Measurements from ENCODE around the gene SIRT7.

SIRT7 gene

GRCh38 chr17:81898885-81899284, 19.1 kb downstream of the SIRT7 start:
- TF ChIP-seq, protein P1, sequence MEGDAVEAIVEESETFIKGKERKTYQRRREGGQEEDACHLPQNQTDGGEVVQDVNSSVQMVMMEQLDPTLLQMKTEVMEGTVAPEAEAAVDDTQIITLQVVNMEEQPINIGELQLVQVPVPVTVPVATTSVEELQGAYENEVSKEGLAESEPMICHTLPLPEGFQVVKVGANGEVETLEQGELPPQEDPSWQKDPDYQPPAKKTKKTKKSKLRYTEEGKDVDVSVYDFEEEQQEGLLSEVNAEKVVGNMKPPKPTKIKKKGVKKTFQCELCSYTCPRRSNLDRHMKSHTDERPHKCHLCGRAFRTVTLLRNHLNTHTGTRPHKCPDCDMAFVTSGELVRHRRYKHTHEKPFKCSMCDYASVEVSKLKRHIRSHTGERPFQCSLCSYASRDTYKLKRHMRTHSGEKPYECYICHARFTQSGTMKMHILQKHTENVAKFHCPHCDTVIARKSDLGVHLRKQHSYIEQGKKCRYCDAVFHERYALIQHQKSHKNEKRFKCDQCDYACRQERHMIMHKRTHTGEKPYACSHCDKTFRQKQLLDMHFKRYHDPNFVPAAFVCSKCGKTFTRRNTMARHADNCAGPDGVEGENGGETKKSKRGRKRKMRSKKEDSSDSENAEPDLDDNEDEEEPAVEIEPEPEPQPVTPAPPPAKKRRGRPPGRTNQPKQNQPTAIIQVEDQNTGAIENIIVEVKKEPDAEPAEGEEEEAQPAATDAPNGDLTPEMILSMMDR (IDR thresholded peaks at IDR 0.05; ENCODE audit: borderline replicate concordance, control extremely low read depth, extremely low read depth, insufficient read depth, missing control alignments) = no peak
- no peak for DNase-seq (ENCODE audit: low spot score)
- in situ Hi-C loops (cut with MboI; ENCODE audit: low sequenced_read_pairs, unreplicated experiment) = no loop called here

- TF ChIP-seq, protein P1 (IDR thresholded peaks at IDR 0.05; ENCODE audit: borderline replicate concordance, control extremely low read depth, extremely low read depth, insufficient read depth, missing control alignments) = no peak
- DNase-seq (ENCODE audit: low spot score) = no peak
- in situ Hi-C loops (cut with MboI; ENCODE audit: low sequenced_read_pairs, unreplicated experiment) = no loop called here
These were observed 19.7 kb downstream of the SIRT7 start for GRCh38 chr17:81898029-81898866.

GRCh38 chr17:81895400-81895799, 22.6 kb downstream of the SIRT7 start:
- in situ Hi-C loops (cut with MboI; ENCODE audit: low sequenced_read_pairs, unreplicated experiment) = no loop called here
- TF ChIP-seq, protein P1 (IDR thresholded peaks at IDR 0.05; ENCODE audit: borderline replicate concordance, control extremely low read depth, extremely low read depth, insufficient read depth, missing control alignments) = no peak
- DNase-seq (ENCODE audit: low spot score) = no peak

DNA sequence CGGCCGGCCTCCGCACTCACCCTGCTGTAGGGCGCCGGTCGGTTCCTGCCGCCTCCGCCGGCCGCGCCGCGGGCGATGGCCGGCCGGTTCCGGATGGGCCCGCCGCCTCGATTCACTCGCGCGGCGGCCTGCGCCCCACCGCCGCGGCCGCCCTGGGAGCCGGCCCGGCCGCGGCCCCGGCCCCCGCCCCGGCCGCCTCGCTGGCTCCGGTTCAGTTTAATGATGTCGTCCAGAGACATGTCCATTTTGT, 26.7 kb downstream of the SIRT7 start:
- TF ChIP-seq, protein P1 (IDR thresholded peaks at IDR 0.05; ENCODE audit: borderline replicate concordance, control extremely low read depth, extremely low read depth, insufficient read depth, missing control alignments) = no peak

GRCh38 chr17:81890447-81891302, 27.3 kb downstream of the SIRT7 start:
- no peak for DNase-seq (ENCODE audit: low spot score)
- TF ChIP-seq, protein P1 (IDR thresholded peaks at IDR 0.05; ENCODE audit: borderline replicate concordance, control extremely low read depth, extremely low read depth, insufficient read depth, missing control alignments) = no peak
- in situ Hi-C loops (cut with MboI; ENCODE audit: low sequenced_read_pairs, unreplicated experiment) = no loop called here

More for the DNA sequence above, 26.7 kb downstream of the SIRT7 start:
- no peak for DNase-seq (ENCODE audit: low spot score)
- in situ Hi-C loops (cut with MboI; ENCODE audit: low sequenced_read_pairs, unreplicated experiment) = no loop called here

GRCh38 chr17:81889602-81890001, 28.4 kb downstream of the SIRT7 start:
- TF ChIP-seq, protein P1 (IDR thresholded peaks at IDR 0.05; ENCODE audit: borderline replicate concordance, control extremely low read depth, extremely low read depth, insufficient read depth, missing control alignments) = no peak
- DNase-seq (ENCODE audit: low spot score) = no peak
- in situ Hi-C loops (cut with MboI; ENCODE audit: low sequenced_read_pairs, unreplicated experiment) = no loop called here

Data from GM13976 (cell line).